ENCODE measurements around the gene MACROD2. TPM values are rescaled to one million over a fixed set of nuclear protein-coding genes. Genes with fewer than 3 reads are reported as not detected.

MACROD2 gene
- polyA plus RNA-seq, 1 donor from 2014 or later = 23.2 TPM

DNA sequence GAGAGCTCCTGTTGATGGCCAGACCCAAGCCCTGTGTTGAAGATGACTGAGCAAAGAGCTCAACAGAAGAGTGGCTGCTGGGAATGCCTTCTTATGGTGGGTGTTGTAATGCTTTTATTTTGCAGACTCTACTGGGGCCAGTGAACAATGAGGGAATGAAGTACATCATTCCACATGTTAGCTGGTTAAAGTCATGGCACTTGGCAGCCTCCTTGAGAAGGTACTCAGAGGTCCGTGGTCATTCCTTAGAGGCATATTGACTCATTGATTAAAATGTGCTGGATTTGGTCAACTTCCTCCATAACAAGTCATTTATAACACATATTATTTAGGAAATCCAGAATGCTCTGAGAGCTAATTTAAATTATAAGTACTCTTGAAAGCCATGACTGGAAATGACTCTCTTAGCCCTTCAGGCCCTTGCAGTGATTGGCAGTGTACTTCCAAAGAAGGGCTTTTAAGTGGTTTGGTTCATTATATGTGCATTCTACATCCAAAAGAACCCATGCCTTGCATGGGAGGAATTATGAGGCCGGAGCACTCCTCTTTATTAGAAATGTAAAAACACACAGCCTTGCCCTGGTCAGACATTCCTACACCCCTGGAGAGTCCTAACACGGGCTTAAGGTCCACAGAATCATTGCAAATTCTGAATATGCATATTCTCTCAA is 1601.0 kb downstream of the MACROD2 start:
- Histone ChIP-seq H3K27me3 (ENCODE audit: insufficient read depth, low read depth, low read length) (no peaks in the 10 kb centered on the region), H3K36me3 (ENCODE audit: insufficient read depth, low read length) (no peaks in the 10 kb centered on the region), H3K79me2 (replicated peaks; ENCODE audit: insufficient read depth, low read length) (no peaks in the 10 kb centered on the region), H4K20me1 (ENCODE audit: insufficient read depth) (no peaks in the 10 kb centered on the region), H3K9ac (ENCODE audit: low read length) (no peak overlapping the region), H3K27ac (ENCODE audit: low read length) (no peak overlapping the region), H3K4me3 (ENCODE audit: low read length) (no peak overlapping the region), H3F3A (ENCODE audit: insufficient read depth, low read length, poor library complexity, severe bottlenecking) (no peaks in the 10 kb centered on the region), H3K4me2 (ENCODE audit: low read length) (no peak overlapping the region), H2AFZ (ENCODE audit: low read depth, low read length) (no peak overlapping the region), H3K9me3 (ENCODE audit: low read length) (no peaks in the 10 kb centered on the region), H3K9me2 (ENCODE audit: insufficient read depth, low read length) (no peaks in the 10 kb centered on the region)
- TF ChIP-seq SMC3 (conservative IDR thresholded peaks at IDR 0.05; ENCODE audit: poor library complexity) (no peak), POLR2AphosphoS5 (IDR thresholded peaks at IDR 0.05) (no peak), MXI1 (conservative IDR thresholded peaks at IDR 0.05; ENCODE audit: poor library complexity, severe bottlenecking) (no peak), RAD21 (conservative IDR thresholded peaks at IDR 0.05) (no peak), EP300 (conservative IDR thresholded peaks at IDR 0.05; ENCODE audit: poor library complexity, severe bottlenecking) (no peak), TAF1 (IDR thresholded peaks at IDR 0.05; ENCODE audit: low read depth) (no peak), EZH2 (IDR thresholded peaks at IDR 0.05; ENCODE audit: borderline replicate concordance, insufficient read depth, low read length, poor library complexity, severe bottlenecking) (no peak)
- TF ChIP-seq, protein P1, sequence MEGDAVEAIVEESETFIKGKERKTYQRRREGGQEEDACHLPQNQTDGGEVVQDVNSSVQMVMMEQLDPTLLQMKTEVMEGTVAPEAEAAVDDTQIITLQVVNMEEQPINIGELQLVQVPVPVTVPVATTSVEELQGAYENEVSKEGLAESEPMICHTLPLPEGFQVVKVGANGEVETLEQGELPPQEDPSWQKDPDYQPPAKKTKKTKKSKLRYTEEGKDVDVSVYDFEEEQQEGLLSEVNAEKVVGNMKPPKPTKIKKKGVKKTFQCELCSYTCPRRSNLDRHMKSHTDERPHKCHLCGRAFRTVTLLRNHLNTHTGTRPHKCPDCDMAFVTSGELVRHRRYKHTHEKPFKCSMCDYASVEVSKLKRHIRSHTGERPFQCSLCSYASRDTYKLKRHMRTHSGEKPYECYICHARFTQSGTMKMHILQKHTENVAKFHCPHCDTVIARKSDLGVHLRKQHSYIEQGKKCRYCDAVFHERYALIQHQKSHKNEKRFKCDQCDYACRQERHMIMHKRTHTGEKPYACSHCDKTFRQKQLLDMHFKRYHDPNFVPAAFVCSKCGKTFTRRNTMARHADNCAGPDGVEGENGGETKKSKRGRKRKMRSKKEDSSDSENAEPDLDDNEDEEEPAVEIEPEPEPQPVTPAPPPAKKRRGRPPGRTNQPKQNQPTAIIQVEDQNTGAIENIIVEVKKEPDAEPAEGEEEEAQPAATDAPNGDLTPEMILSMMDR (IDR thresholded peaks at IDR 0.05; ENCODE audit: poor library complexity, severe bottlenecking) = no peak
- TF ChIP-seq, protein P2, sequence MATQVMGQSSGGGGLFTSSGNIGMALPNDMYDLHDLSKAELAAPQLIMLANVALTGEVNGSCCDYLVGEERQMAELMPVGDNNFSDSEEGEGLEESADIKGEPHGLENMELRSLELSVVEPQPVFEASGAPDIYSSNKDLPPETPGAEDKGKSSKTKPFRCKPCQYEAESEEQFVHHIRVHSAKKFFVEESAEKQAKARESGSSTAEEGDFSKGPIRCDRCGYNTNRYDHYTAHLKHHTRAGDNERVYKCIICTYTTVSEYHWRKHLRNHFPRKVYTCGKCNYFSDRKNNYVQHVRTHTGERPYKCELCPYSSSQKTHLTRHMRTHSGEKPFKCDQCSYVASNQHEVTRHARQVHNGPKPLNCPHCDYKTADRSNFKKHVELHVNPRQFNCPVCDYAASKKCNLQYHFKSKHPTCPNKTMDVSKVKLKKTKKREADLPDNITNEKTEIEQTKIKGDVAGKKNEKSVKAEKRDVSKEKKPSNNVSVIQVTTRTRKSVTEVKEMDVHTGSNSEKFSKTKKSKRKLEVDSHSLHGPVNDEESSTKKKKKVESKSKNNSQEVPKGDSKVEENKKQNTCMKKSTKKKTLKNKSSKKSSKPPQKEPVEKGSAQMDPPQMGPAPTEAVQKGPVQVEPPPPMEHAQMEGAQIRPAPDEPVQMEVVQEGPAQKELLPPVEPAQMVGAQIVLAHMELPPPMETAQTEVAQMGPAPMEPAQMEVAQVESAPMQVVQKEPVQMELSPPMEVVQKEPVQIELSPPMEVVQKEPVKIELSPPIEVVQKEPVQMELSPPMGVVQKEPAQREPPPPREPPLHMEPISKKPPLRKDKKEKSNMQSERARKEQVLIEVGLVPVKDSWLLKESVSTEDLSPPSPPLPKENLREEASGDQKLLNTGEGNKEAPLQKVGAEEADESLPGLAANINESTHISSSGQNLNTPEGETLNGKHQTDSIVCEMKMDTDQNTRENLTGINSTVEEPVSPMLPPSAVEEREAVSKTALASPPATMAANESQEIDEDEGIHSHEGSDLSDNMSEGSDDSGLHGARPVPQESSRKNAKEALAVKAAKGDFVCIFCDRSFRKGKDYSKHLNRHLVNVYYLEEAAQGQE (IDR thresholded peaks at IDR 0.05; ENCODE audit: borderline replicate concordance) = no peak

DNA sequence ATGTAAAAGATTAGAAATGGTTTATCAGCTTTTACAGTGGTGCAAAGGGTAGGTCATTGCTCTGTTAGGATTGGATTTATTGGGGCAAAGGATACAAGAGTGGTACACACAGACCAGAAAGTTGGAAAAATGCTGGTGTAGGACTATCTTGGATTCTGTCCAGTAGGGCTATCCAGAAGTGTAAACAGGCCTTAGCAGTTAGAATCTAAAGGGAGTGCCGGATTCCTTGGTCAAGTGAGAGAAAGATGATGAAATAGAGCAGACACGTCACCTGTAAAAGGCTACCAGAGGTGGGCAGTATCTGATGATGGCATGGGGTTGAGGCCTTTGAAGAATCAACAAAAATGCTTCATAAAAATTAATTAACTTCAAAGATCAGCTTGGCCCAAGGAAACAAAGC is 1602.0 kb downstream of the MACROD2 start:
- Histone ChIP-seq H3K27ac (ENCODE audit: low read length) (no peak overlapping the region), H4K20me1 (ENCODE audit: insufficient read depth) (no peaks in the 10 kb centered on the region), H3K79me2 (replicated peaks; ENCODE audit: insufficient read depth, low read length) (no peaks in the 10 kb centered on the region), H3F3A (ENCODE audit: insufficient read depth, low read length, poor library complexity, severe bottlenecking) (no peaks in the 10 kb centered on the region), H3K36me3 (ENCODE audit: insufficient read depth, low read length) (no peaks in the 10 kb centered on the region), H3K4me2 (ENCODE audit: low read length) (no peak overlapping the region), H3K27me3 (ENCODE audit: insufficient read depth, low read depth, low read length) (no peaks in the 10 kb centered on the region), H3K4me3 (ENCODE audit: low read length) (no peak overlapping the region), H3K9me3 (ENCODE audit: low read length) (no peaks in the 10 kb centered on the region), H3K9me2 (ENCODE audit: insufficient read depth, low read length) (no peaks in the 10 kb centered on the region), H2AFZ (ENCODE audit: low read depth, low read length) (no peak overlapping the region), H3K9ac (ENCODE audit: low read length) (no peak overlapping the region)
- TF ChIP-seq, protein P1 (IDR thresholded peaks at IDR 0.05; ENCODE audit: poor library complexity, severe bottlenecking) = no peak
- TF ChIP-seq RAD21 (conservative IDR thresholded peaks at IDR 0.05) (no peak), EZH2 (IDR thresholded peaks at IDR 0.05; ENCODE audit: borderline replicate concordance, insufficient read depth, low read length, poor library complexity, severe bottlenecking) (no peak), MXI1 (conservative IDR thresholded peaks at IDR 0.05; ENCODE audit: poor library complexity, severe bottlenecking) (no peak), EP300 (conservative IDR thresholded peaks at IDR 0.05; ENCODE audit: poor library complexity, severe bottlenecking) (no peak), POLR2AphosphoS5 (IDR thresholded peaks at IDR 0.05) (no peak), SMC3 (conservative IDR thresholded peaks at IDR 0.05; ENCODE audit: poor library complexity) (no peak)
- TF ChIP-seq, protein P2 (IDR thresholded peaks at IDR 0.05; ENCODE audit: borderline replicate concordance) = no peak
